ENCODE results near the gene KDM1A. TPM values are rescaled to one million over a fixed set of nuclear protein-coding genes. Genes with fewer than 3 reads are reported as not detected.
"Not testable (repeated sequence)": the region's sequence is repeated elsewhere in the genome, so short reads cannot be mapped to it uniquely, and the experiment has no call there.

Gene KDM1A
- total RNA-seq, 1 donor: 108 TPM

- DNase-seq (ENCODE audit: low read depth): no peak
- TF ChIP-seq, protein P1, sequence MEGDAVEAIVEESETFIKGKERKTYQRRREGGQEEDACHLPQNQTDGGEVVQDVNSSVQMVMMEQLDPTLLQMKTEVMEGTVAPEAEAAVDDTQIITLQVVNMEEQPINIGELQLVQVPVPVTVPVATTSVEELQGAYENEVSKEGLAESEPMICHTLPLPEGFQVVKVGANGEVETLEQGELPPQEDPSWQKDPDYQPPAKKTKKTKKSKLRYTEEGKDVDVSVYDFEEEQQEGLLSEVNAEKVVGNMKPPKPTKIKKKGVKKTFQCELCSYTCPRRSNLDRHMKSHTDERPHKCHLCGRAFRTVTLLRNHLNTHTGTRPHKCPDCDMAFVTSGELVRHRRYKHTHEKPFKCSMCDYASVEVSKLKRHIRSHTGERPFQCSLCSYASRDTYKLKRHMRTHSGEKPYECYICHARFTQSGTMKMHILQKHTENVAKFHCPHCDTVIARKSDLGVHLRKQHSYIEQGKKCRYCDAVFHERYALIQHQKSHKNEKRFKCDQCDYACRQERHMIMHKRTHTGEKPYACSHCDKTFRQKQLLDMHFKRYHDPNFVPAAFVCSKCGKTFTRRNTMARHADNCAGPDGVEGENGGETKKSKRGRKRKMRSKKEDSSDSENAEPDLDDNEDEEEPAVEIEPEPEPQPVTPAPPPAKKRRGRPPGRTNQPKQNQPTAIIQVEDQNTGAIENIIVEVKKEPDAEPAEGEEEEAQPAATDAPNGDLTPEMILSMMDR (IDR thresholded peaks at IDR 0.05; ENCODE audit: insufficient read depth, low read depth, low read length): no peak
- no peak overlapping the region for H3K4me3 ChIP-seq (ENCODE audit: low read depth, low read length)
Observed at GRCh38 chr1:22976127-22976460, 43.2 kb upstream of the KDM1A start.

DNA sequence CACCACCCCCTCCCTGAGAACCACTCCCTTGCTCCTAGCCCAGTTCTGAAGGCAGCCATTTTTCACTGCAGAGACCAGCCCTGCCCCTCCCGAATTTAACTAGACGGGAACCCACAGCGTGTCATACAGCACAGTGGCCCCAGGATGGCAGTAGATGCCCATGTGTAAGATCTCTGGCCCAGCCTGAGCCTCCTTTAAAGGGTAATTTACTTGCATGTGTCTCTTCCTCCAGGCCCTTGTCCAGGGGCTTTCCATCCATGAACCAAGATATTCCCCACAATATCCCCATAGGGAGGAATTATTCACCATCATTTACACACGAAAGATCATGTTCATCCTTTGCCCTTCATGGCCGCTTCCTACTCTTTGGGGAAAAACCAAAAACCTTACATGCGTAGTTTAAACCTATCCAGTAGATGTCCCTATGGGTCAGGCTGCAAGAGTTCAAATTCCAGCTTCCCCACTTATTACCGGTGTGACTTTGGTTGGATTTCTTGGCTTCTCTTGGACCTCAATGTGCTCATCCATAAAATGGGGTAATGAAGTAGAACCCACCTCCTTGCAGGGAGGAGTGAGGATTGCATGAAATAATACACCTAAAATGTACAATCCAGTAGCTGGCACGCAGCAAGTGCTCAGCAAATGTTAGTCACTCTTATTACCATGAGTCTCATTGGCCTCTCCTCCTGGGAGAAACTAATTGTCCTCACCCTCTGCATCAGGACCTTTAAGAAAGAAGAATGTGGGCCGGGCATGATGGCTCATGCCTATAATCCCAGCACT lies 42.6 kb upstream of the KDM1A start:
- H3K4me3 ChIP-seq (ENCODE audit: low read depth, low read length): no peak overlapping the region
- TF ChIP-seq, protein P1 (IDR thresholded peaks at IDR 0.05; ENCODE audit: insufficient read depth, low read depth, low read length): peak; percentile 94
- peak; percentile 86 for DNase-seq (ENCODE audit: low read depth)

- TF ChIP-seq, protein P1 (IDR thresholded peaks at IDR 0.05; ENCODE audit: insufficient read depth, low read depth, low read length): no peak
- no peak overlapping the region for H3K4me3 ChIP-seq (ENCODE audit: low read depth, low read length)
- DNase-seq (ENCODE audit: low read depth): no peak
Observed at GRCh38 chr1:22978299-22978698, 41.0 kb upstream of the KDM1A start.

DNA sequence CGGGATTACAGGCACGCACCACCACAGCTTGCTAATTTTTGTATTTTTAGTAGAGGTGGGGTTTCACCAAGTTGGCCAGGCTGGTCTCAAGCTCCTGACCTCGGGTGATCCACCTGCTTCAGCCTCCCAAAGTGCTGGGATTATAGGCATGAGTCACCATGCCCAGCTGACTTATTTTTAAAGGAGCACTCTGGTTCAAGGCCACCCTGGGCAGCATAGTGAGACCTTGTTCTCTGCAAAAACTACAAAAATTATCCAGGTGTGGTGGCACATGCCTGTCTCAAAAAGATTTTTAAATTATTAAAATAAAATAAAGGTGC lies 38.8 kb upstream of the KDM1A start:
- DNase-seq (ENCODE audit: low read depth); H3K4me3 ChIP-seq (ENCODE audit: low read depth, low read length): not testable (repeated sequence)

DNA sequence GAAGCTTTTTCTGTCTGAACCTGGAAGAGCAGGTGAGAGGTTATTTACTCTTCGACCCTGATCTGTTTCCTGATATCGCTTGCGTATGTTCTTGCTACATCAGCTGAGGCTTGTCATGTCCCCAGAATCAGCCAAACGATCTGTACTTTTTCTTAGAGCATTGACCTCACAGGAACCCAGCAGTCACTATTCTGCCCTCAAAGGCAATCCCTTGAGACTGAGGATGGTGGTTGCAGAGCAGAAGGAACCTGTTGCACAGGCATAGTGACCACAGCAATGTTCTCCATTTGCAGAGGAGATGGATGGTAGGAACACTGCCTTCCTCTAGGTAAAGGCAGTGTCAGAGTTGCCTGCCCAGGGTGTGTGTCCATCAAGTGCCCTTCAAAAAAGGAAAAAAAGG lies 35.3 kb upstream of the KDM1A start:
- H3K4me3 ChIP-seq (ENCODE audit: low read depth, low read length): no peak overlapping the region
- TF ChIP-seq, protein P1 (IDR thresholded peaks at IDR 0.05; ENCODE audit: insufficient read depth, low read depth, low read length): no peak

DNA sequence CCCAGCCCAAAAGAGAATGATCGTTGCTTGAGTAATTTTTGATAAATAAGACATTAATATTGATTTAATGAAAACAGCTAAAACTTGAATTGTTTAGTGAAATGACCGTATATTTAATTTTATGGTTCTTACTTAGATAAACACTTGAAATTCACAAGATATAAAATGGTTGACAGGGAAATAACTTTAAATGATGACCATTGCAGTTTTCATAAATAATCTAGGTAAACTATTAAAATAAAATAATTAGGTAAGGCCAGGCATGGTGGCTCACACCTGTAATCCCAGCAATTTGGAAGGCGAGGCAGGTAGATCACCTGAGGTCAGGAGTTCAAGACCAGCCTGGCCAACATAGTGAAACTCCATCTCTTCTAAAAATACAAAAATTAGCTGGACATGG lies 26.9 kb upstream of the KDM1A start:
- H3K4me3 ChIP-seq (ENCODE audit: low read depth, low read length); DNase-seq (ENCODE audit: low read depth): not testable (repeated sequence)

More for the DNA sequence above, 35.3 kb upstream of the KDM1A start:
- DNase-seq (ENCODE audit: low read depth): no peak

GRCh38 chr1:22993220-22993795 lies 26.0 kb upstream of the KDM1A start:
- H3K4me3 ChIP-seq (ENCODE audit: low read depth, low read length); DNase-seq (ENCODE audit: low read depth): not testable (repeated sequence)

GRCh38 chr1:22995774-22996173 lies 23.5 kb upstream of the KDM1A start:
- H3K4me3 ChIP-seq (ENCODE audit: low read depth, low read length): no peak overlapping the region
- DNase-seq (ENCODE audit: low read depth): no peak
- TF ChIP-seq, protein P1 (IDR thresholded peaks at IDR 0.05; ENCODE audit: insufficient read depth, low read depth, low read length): no peak

GRCh38 chr1:22997528-22997927 lies 21.7 kb upstream of the KDM1A start:
- DNase-seq (ENCODE audit: low read depth); H3K4me3 ChIP-seq (ENCODE audit: low read depth, low read length): not testable (repeated sequence)

DNA sequence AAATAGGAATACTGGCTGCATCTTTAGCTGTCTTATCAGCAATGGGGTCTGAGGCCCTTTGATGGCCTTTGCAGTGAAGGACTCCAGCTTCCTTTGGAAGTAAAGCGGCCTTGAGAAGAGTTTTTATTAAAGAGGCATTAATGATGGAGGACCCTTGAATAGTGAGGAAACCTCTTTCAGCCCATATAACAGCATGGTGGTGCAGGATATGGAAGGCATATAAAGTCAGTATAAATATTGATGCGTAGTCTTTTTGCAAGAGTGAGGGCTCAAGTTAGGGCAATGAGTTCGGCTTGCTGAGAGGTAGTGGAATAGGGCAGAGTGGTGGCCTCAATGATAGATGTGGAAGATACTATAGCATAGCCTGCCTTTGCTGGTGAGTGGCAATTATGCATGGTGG lies 19.1 kb upstream of the KDM1A start:
- DNase-seq (ENCODE audit: low read depth); H3K4me3 ChIP-seq (ENCODE audit: low read depth, low read length): not testable (repeated sequence)

DNA sequence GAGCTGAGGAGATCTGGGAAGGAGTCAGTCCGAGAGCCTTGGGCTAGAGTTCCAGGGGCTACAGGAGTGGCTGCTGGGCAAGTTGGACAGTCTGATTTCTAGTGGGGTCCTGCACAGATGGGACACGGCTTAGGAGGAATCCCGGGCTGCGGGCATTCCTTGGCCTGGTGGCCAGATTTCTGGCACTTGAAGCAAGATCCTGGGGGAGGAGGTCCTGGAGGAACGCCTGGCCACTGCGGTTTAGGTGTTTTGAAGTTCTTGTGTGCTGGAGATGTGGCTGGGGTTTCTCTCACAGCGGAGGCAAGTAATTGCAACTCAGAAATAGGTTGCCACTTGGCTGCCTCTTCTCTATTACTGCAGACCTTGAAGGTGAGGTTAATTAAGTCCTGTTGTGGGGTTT lies 17.1 kb upstream of the KDM1A start:
- not testable (repeated sequence) for H3K4me3 ChIP-seq (ENCODE audit: low read depth, low read length); DNase-seq (ENCODE audit: low read depth)
